ENCODE results near the gene PIGO.
A peak's percentile ranks its signal among the peaks of the same experiment; 100 is the strongest.

Gene PIGO

DNA sequence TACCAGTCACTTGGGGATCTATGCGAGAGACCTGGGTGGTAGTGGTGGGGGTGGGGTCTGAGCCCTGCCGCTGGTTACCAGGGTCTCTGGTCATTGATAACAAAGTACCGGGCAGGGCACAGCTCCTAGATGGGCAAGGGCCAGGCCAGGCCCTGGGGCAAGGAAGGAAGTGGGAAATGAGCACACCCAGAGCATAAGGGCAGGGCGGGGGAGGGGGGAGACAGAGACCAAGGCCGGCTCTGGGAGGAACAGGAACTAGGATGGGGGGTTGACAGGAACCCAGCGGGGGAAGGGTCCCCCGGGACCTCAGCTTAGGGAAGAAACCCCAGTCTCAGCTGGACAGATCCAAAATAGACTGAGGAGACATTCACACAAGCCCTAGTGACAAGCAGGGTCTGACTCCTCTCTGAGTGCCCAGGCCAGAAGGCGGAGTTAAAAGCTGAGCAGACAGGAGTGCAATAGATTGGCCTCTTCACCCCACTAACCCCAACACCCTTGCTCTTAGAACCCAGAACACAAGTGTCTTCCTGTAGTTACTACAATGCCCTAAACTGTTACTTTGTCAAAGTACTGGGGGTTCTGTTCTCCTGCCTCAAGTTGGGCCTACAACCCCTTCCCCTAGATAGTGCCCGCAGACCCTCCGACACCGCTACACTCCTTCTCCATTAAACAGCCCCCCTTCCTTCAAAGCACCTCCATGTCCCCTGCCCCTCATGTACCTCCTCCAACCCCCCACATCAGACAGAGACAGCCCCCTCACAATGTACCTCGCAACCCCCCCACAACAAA is 18.6 kb upstream of the PIGO start:
- TF ChIP-seq, protein P1, sequence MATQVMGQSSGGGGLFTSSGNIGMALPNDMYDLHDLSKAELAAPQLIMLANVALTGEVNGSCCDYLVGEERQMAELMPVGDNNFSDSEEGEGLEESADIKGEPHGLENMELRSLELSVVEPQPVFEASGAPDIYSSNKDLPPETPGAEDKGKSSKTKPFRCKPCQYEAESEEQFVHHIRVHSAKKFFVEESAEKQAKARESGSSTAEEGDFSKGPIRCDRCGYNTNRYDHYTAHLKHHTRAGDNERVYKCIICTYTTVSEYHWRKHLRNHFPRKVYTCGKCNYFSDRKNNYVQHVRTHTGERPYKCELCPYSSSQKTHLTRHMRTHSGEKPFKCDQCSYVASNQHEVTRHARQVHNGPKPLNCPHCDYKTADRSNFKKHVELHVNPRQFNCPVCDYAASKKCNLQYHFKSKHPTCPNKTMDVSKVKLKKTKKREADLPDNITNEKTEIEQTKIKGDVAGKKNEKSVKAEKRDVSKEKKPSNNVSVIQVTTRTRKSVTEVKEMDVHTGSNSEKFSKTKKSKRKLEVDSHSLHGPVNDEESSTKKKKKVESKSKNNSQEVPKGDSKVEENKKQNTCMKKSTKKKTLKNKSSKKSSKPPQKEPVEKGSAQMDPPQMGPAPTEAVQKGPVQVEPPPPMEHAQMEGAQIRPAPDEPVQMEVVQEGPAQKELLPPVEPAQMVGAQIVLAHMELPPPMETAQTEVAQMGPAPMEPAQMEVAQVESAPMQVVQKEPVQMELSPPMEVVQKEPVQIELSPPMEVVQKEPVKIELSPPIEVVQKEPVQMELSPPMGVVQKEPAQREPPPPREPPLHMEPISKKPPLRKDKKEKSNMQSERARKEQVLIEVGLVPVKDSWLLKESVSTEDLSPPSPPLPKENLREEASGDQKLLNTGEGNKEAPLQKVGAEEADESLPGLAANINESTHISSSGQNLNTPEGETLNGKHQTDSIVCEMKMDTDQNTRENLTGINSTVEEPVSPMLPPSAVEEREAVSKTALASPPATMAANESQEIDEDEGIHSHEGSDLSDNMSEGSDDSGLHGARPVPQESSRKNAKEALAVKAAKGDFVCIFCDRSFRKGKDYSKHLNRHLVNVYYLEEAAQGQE (IDR thresholded peaks at IDR 0.05; ENCODE audit: insufficient read depth in 1 of 2, low read depth in 2 of 2, low read length in 2 of 2), result 0 out of 4 replicates have a peak, but pooled peaks of 1 of the 2 experiments have one; percentile 27
- no peak for TF ChIP-seq TAF1 (IDR thresholded peaks at IDR 0.05; ENCODE audit: borderline replicate concordance, insufficient read depth, low read length)

DNA sequence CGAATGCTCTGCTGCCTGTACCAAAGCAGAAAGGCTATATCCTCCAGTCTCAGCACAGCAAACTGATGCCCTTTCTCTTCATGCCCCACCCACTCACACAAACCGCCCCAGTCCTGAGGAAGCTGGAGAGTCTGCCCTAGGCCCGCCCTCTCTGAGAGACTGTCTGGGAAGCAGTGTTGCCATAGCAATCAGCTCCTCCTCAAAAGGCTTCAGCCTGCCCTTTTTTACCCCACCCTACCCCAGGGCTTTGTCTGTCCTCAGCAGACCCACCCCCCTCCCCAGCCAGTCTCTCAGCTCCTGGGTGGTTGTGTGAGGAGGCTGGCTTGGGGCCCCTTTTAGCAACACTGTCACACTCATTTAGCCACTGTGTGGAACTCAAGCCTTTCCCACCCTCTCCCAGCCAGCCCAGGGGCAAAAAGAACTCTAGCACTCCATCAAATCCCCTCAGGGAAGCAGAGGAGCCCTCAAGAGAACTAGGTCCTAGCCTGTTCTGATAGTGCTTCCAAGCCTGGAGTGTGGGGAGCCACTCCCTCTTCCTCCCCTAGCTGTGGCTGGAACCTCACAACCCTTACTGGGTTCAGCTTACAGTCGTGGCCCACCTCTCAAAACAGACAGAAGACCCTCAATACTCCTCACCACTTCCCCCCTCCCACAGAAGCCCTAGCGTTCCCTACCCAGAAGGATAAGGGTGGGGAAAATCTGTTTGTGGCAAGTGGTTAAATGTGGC is 17.9 kb upstream of the PIGO start:
- TF ChIP-seq FOXP2 (optimal IDR thresholded peaks at IDR 0.05; ENCODE audit: borderline replicate concordance, extremely low read depth, extremely low read length, insufficient read depth) (no peak), POLR2AphosphoS5 (IDR thresholded peaks at IDR 0.05; ENCODE audit: low read depth, low read length) (no peak), SIN3A (IDR thresholded peaks at IDR 0.05; ENCODE audit: borderline replicate concordance, insufficient read depth, low read length) (no peak), TAF1 (IDR thresholded peaks at IDR 0.05; ENCODE audit: borderline replicate concordance, insufficient read depth, low read length) (no peak)
- TF ChIP-seq, protein P1 (IDR thresholded peaks at IDR 0.05; ENCODE audit: insufficient read depth in 1 of 2, low read depth in 2 of 2, low read length in 2 of 2), result no peak

DNA sequence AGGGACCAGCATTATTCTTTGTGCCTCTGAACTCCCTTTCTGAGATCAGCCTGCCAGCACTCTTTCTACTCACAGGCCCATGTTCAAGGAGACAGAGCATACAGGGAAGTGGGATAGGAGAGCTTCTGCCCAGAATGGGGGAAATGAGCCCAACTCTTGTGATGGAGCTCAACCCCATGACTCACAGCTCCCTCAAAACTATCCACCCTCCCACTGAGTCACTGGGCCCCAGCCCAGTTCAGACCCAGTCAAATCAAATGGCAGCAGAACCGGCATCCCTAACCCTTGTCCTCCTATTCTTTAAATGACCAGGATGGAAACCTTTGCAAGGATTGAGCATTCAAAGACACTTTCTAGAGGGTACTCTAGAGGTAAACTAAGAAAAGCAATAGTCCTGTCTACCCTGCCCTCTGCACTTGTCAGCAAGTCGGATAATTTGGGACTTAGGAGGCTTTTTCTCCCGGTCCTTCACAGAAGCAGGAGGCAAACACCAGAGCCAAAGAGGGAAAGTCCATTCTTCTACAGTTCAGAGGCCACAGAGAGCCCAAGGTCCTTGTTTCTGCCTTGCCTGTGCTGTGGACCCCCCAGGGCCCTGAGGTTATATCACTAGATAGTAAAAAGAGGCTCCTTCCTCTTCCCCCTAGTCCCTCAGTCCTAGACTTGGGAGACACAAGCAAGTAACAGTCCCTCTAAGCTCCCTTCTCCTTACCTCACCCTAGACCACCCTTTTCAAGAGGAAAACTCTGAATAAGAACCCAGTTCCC is 16.0 kb upstream of the PIGO start:
- TF ChIP-seq, protein P1 (IDR thresholded peaks at IDR 0.05; ENCODE audit: insufficient read depth in 1 of 2, low read depth in 2 of 2, low read length in 2 of 2), result no peak
- no peak for TF ChIP-seq FOXP2 (optimal IDR thresholded peaks at IDR 0.05; ENCODE audit: borderline replicate concordance, extremely low read depth, extremely low read length, insufficient read depth)
- no peak for TF ChIP-seq POLR2AphosphoS5 (IDR thresholded peaks at IDR 0.05; ENCODE audit: low read depth, low read length)
- no peak for TF ChIP-seq TAF1 (IDR thresholded peaks at IDR 0.05; ENCODE audit: borderline replicate concordance, insufficient read depth, low read length)
- no peak for TF ChIP-seq SIN3A (IDR thresholded peaks at IDR 0.05; ENCODE audit: borderline replicate concordance, insufficient read depth, low read length)

DNA sequence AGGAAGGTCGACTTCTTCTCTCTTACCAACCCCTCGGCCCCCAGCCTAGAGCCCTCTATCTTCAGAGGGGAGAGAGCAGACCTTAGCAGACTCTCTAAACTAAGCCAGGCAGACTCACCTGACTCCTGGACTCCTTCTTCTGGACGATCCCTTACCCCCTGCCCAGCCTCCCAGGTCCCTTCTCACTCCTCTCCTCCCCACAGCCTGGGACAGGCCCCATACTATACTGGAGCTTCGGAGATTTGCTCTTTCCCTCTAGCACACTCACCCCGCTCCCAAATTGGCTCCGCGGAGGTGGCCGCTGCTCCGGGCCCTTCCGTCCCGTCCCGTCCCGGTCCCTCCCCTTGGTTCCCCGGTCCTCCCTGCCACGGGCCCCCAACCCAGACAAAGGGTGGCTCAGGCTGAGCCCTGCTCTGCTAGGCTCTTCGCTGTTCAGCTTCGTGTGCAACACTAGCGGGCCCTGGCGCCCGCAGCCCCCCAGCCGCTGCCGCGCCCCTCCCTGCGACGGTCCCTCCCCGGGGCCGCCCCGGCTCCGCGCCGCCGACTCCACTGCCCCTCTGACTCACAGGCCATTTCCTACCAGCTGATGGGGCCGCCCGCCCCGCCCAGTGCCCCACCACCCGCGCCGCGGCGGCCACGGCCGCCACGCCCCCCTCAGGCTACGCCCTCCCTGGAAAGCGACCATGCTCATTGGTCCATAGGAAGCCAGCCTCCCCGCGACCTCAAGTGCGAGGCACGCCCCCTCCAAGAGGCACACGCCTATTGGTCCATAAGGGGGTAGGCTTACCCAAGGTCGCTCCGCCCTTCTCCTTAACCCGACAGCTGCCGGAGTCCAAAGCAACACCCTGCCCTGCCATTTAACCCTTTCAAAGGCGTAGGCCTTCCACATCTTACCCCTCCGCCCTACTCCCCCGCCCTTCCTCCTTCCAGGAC is 14.9 kb upstream of the PIGO start:
- TF ChIP-seq POLR2AphosphoS5 (IDR thresholded peaks at IDR 0.05; ENCODE audit: low read depth, low read length), result 0 out of 2 replicates have a peak, but pooled peaks have one; percentile 25
- TF ChIP-seq, protein P1 (IDR thresholded peaks at IDR 0.05; ENCODE audit: insufficient read depth in 1 of 2, low read depth in 2 of 2, low read length in 2 of 2), result no peak
- no peak; the same call in 1 of the 2 replicates for TF ChIP-seq SIN3A (IDR thresholded peaks at IDR 0.05; ENCODE audit: borderline replicate concordance, insufficient read depth, low read length)
- peak; percentile 61 for TF ChIP-seq FOXP2 (optimal IDR thresholded peaks at IDR 0.05; ENCODE audit: borderline replicate concordance, extremely low read depth, extremely low read length, insufficient read depth)
- TF ChIP-seq TAF1 (IDR thresholded peaks at IDR 0.05; ENCODE audit: borderline replicate concordance, insufficient read depth, low read length), result 0 out of 2 replicates have a peak, but pooled peaks have one; percentile 24
